Measurements from ENCODE around the gene CDC25A. TPM values are rescaled to one million over a fixed set of nuclear protein-coding genes. Genes with fewer than 3 reads are reported as not detected.
A peak's percentile ranks its signal among the peaks of the same experiment; 100 is the strongest.

The CDC25A gene
- total RNA-seq, 4 donors from 2014 or later = 0.94 to 4.0 (median 3.7) TPM

GRCh38 chr3:48226939-48227338 is 38.7 kb upstream of the CDC25A start:
- Histone ChIP-seq H3K4me3 (replicated peaks in 1 of 3) (no peak overlapping the region), H3K9me3 (no peaks in the 10 kb centered on the region), H3K36me3 (no peaks in the 10 kb centered on the region), H3K4me1 (peaks cover 13 to 14% of the 10 kb centered on the region in 2 donors), H3K27me3 (no peaks in the 10 kb centered on the region), H3K27ac (no peak overlapping the region)
- no peak for DNase-seq
- TF ChIP-seq CTCF (IDR thresholded peaks at IDR 0.05) (no peak), POLR2A (IDR thresholded peaks at IDR 0.05) (no peak)
- intact Hi-C loops (cut with DNase I) = no loop called here
- 45 to 62% methylated on average over 3 of the region's 3 CpGs for WGBS, 2 donors

DNA sequence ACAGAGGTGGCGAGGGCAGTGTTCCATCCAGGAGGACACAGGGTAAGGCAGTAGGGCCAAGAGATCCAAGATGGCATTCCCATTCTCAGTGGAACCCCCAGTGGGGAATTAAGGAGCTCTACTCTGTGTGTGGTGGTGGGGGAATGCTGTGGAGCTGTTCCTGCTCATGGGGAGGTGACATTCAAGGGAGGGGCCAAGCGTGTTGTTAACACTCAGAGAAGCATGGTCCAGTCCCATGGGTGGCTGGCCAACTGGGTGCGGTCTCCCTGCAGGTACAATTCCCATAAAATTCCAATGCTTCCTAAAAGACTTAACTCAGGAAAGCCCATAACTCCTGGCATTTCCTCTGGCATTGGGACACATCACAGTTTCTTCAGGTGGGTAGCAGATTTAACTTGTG is 37.4 kb upstream of the CDC25A start:
- no peak for DNase-seq
- whole genome bisulfite sequencing, 2 donors = 93% methylated on average over 3 of the region's 3 CpGs
- H3K27ac ChIP-seq = peak overlapping the region in 1 of 3 donors; percentile 12

DNA sequence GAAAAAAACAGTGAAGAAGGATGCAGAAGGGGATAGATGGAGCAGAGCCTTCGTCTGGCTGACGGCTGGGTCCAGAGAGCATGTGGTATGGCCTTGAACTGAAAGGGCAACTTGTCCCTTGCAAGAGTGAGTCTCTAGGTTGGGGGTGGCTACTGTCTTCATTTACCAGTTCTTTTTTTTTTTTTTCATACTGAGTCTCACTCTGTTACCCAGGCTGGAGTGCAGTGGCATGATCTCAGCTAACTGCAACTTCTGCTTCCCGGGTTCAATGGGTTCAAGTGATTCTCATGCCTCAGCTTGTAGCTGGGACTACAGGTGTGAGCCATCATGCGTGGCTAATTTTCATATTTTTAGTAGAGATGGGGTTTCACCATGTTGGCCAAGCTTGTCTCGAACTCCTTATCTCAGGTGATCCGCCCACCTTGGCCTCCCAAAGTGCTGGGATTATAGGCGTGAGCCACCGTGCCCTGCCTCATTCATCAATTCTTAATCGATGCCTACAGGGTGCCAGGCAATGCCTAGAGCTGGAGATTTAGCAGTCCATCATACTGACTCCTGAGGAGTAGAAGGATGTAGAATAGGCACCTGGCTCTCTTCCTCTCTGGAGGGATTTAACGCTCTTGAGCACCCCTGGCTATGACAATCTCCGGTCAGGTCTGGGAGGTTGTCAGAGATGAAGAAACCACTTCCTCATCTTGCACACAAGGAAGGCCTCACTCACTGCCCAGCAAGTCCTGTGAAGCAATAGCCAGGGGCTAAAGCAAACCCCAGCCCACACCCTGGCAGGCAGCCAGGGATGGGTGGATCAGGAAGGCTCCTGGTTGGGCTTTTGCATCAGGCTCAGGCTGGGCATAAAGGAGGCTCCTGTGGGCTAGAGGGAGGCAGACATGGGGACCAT is 34.6 kb upstream of the CDC25A start, which contains the start of gene CAMP:
Gene CAMP (plus strand): TSS at position 880 of the 898 bp plus-strand sequence. CDS start 17 bp downstream, at position 897.
- 84 to 85% methylated on average over 11 of the region's 11 CpGs for WGBS, 2 donors
- Histone ChIP-seq H3K27ac (peak within 1 kb of the TSS in 1 of 3 donors; percentile 6), H3K27me3 (no peaks in the 10 kb centered on the region), H3K36me3 (no peaks in the 10 kb centered on the region), H3K4me3 (replicated peaks in 1 of 3) (no peak within 1 kb of the TSS), H3K4me1 (no peaks in the 10 kb centered on the region), H3K9me3 (no peaks in the 10 kb centered on the region)
- intact Hi-C loops (cut with DNase I) = no loop called here
- TF ChIP-seq POLR2A (IDR thresholded peaks at IDR 0.05) (no peak), CTCF (IDR thresholded peaks at IDR 0.05) (no peak)
- peak; percentile 84 to 90 for DNase-seq

More for the DNA sequence above, 37.4 kb upstream of the CDC25A start:
- Histone ChIP-seq H3K4me1 (peaks cover 0 to under 1% of the 10 kb centered on the region in 2 donors), H3K36me3 (no peaks in the 10 kb centered on the region), H3K9me3 (no peaks in the 10 kb centered on the region), H3K4me3 (replicated peaks in 1 of 3) (no peak overlapping the region), H3K27me3 (no peaks in the 10 kb centered on the region)
- TF ChIP-seq POLR2A (IDR thresholded peaks at IDR 0.05) = no peak
- no peak for TF ChIP-seq CTCF (IDR thresholded peaks at IDR 0.05)
- intact Hi-C loops (cut with DNase I) = no loop called here

GRCh38 chr3:48220746-48221145 is 32.5 kb upstream of the CDC25A start:
- no peaks in the 10 kb centered on the region for H3K27me3 ChIP-seq

More at GRCh38 chr3:48220746-48221145, 32.5 kb upstream of the CDC25A start:
- Histone ChIP-seq H3K4me1 (peaks cover 9 to 14% of the 10 kb centered on the region in 2 donors), H3K36me3 (no peaks in the 10 kb centered on the region), H3K27ac (no peak overlapping the region), H3K9me3 (no peaks in the 10 kb centered on the region), H3K4me3 (replicated peaks in 1 of 3) (no peak overlapping the region)
- TF ChIP-seq POLR2A (IDR thresholded peaks at IDR 0.05) (no peak), CTCF (IDR thresholded peaks at IDR 0.05) (no peak)
- DNase-seq = peak in 1 of 2 donors; percentile 22
- intact Hi-C loops (cut with DNase I) = no loop called here
- 85 to 90% methylated on average over 9 of the region's 9 CpGs for WGBS, 2 donors
